Right lobe of liver (tissue), 6 donors: Measurements from ENCODE around the gene SPTBN1. TPM values are rescaled to one million over a fixed set of nuclear protein-coding genes. Genes with fewer than 3 reads are reported as not detected.

Experiments
- ATAC-seq, 4 donors: fragments of 200-7000 bp; cut with Tn5 transposase; one replicate each; pipeline ENCODE4 v1.9.1; 2020; ENCODE audit warnings: mild to moderate bottlenecking in 4 of 4, moderate library complexity in 4 of 4
- DNase-seq, 3 donors: peaks; one replicate each; pipeline ENCODE4 v3.0.0-alpha.2; 2020
- H3K27ac ChIP-seq, 3 donors: fragments of 200-600 bp; one replicate each; pipeline ENCODE4 v1.8.0; 2022
- H3K27me3 ChIP-seq, 2 donors: fragments of 200-600 bp; one replicate each; pipeline ENCODE4 v1.8.0; 2022
- H3K36me3 ChIP-seq, 4 donors: fragments of 200-600 bp; sonication (generic) in 1 of 4; one replicate each; pipeline versions ENCODE4 v1.5.1 to v1.8.0; 2017 to 2022; ENCODE audit warnings: control low read depth in 1 of 4
- H3K4me1 ChIP-seq, 4 donors: fragments of 200-600 bp; sonication (generic) in 1 of 4; one replicate each; pipeline versions ENCODE4 v1.5.1 to v1.8.0; 2017 to 2022; ENCODE audit warnings: control low read depth in 1 of 4
- H3K4me3 ChIP-seq, 3 donors: fragments of 200-600 bp; one replicate each; pipeline ENCODE4 v1.8.0; 2022
- H3K9me3 ChIP-seq, 4 donors: fragments of 200-600 bp; sonication (generic) in 1 of 4; one replicate each; pipeline versions ENCODE4 v1.5.1 to v1.8.0; 2017 to 2022; ENCODE audit warnings: control low read depth in 1 of 4
- POLR2A ChIP-seq: fragments of 450-650 bp; IDR thresholded peaks from one replicate; pipeline ENCODE4 v1.6.1; 2017; ENCODE audit warnings: antibody characterized with exemption, mild to moderate bottlenecking
- WGBS: methylation state at CpG from one replicate; pipeline ENCODE4 v1.1.6; 2018; ENCODE audit warnings: low coverage, low lambda C conversion rate; ENCODE audit not compliant: insufficient coverage; ENCODE audit errors: missing lambda C conversion rate; 5-methylcytosine and 5-hydroxymethylcytosine counted together
- intact Hi-C, 2 donors: fragments of 100-400 bp; cut with DNase I; formaldehyde crosslinking; loops; one replicate each; pipeline versions ENCODE4 v1.11.2 to v1.14.1; 2022
- long read RNA-seq: library from polyadenylated mRNA; unstranded; transcript quantifications from one replicate; pipeline ENCODE4 v2.0.0, GENCODE V29; 2019
- total RNA-seq, 6 experiments: library from RNA; depleted of rRNA in 2 of 6; stranded (reverse); fragments of >200 nt in 2 of 6; fragmentation: NEBNext Ultra II Directional in 3 of 6; extraction: Animal tissue kit (Norgen Biotek cat#: 25700) in 3 of 6; gene quantifications; one replicate each; pipeline versions ENCODE4 v1.1.0 to v1.2.4, GENCODE V29; 2016 to 2023
- TF ChIP-seq, protein P1 (sequence below), 4 donors: fragments of 200-600 bp in 3 of 4; fragments of 450-650 bp in 1 of 4; IDR thresholded peaks; one replicate each; pipeline versions ENCODE4 v1.5.1 to v1.8.0; 2016 to 2022; ENCODE audit warnings: antibody characterized with exemption in 4 of 4, mild to moderate bottlenecking in 2 of 4
- donor health status: DM: no; HTN: yes; CAD: no.
- donor health status: DM: no; HTN: no; CAD: no.
- donor health status: DM: no; HTN: no; CAD: no.
- donor health status: DM: no; HTN: yes; CAD: no.
- donor health status: DM: no; HTN: yes; CAD: no.

The SPTBN1 gene
- 100 to 1,000 TPM; 107 to 315 (median 227) TPM for total RNA-seq
- long read RNA-seq, partial matches to known transcripts = 13 of 14 reads
- long read RNA-seq, other reads (novel, unspliced or antisense) = 0 of 14 reads

DNA sequence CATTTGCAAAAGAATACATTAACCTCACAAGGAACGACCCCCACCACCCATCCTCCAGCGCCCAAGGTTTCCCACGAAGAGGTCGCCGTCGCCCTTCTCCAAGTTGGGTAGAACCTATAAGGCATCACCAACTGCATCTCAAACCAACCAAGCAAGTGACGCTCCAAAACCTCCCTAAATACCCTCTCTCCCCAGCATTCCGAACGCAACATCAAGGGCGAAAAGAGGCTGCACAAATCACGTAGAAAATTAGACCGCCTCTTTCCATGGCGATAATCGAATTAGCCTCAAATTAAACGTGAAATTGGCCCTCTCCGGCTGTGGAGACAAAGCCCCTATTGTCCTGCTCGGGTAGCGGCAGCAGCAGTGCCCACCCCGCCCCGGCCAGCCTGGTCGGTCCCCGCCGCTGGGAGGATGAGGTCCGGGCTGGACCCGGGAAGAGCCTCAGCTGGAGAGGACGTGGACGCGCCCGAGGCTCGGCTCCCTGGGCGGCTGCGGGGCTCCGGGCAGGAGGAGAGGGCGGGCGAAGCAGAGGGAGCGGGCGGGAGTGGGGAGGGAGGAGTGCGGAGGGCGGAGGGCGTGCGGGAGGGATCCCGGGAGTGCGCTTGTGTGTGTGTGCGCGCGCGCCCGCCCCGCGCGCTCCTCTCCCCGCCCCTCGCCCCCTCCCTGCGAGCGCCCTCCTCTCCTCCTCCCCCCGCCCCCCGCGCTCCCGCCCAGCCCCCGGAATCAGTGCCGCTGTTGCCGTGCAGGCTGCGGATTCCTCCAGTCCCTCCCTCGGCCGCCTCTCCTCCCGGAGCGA, at the start of gene SPTBN1:
Gene SPTBN1 (plus strand): TSS at position 765 of the 799 bp plus-strand sequence. CDS start 70,092 bp downstream, outside the sequence.
- Histone ChIP-seq H3K4me1 (peaks cover 0 to 9% (median under 1%) of the 10 kb centered on the region in 4 donors), H3K9me3 (no peaks in the 10 kb centered on the region), H3K27me3 (no peaks in the 10 kb centered on the region), H3K27ac (peak within 1 kb of the TSS; percentile 80 to 90 (median 87)), H3K4me3 (peak within 1 kb of the TSS; percentile 65 to 77 (median 71)), H3K36me3 (no peaks in the 10 kb centered on the region)
- DNase-seq (peak; percentile 93 to 94 (median 94)), ATAC-seq (peak; percentile 94 to 99 (median 96))
- intact Hi-C loops = no loop called here
- TF ChIP-seq POLR2A = peak; percentile 60
- TF ChIP-seq, protein P1, sequence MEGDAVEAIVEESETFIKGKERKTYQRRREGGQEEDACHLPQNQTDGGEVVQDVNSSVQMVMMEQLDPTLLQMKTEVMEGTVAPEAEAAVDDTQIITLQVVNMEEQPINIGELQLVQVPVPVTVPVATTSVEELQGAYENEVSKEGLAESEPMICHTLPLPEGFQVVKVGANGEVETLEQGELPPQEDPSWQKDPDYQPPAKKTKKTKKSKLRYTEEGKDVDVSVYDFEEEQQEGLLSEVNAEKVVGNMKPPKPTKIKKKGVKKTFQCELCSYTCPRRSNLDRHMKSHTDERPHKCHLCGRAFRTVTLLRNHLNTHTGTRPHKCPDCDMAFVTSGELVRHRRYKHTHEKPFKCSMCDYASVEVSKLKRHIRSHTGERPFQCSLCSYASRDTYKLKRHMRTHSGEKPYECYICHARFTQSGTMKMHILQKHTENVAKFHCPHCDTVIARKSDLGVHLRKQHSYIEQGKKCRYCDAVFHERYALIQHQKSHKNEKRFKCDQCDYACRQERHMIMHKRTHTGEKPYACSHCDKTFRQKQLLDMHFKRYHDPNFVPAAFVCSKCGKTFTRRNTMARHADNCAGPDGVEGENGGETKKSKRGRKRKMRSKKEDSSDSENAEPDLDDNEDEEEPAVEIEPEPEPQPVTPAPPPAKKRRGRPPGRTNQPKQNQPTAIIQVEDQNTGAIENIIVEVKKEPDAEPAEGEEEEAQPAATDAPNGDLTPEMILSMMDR (IDR thresholded peaks at IDR 0.05) = no peak
- 0% methylated on average over 21 of the region's 67 CpGs for WGBS

DNA sequence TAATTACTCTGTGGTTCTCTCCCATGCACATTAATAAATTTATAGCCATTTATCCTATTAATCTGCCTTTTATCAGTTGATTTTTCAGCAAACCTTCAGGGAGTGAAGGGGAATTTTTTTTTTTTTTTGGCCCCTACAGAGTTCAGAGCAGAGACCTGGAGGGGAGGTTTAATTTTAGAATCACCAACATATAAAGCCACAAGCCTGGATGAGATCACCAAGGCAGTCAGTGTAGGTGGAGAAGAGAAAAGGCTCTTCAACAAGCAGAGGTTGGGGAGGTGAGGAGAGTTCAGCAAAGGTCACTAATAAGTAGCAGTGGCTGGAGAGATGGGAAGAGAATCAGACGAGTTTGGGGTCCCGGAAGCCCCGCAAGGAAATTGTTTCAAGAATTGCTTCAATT, 48.4 kb upstream of the SPTBN1 start:
- no peak overlapping the region for H3K27ac ChIP-seq
- H3K9me3 ChIP-seq = no peaks in the 10 kb centered on the region
- TF ChIP-seq, protein P1 (IDR thresholded peaks at IDR 0.05) = no peak
- no peak for TF ChIP-seq POLR2A
- no peak overlapping the region for H3K4me3 ChIP-seq
- 66% methylated on average over 3 of the region's 3 CpGs for WGBS
- intact Hi-C loops = no loop called here
- H3K4me1 ChIP-seq = no peaks in the 10 kb centered on the region
- DNase-seq (no peak), ATAC-seq (no peak)
- no peaks in the 10 kb centered on the region for H3K36me3 ChIP-seq
- H3K27me3 ChIP-seq = no peaks in the 10 kb centered on the region

DNA sequence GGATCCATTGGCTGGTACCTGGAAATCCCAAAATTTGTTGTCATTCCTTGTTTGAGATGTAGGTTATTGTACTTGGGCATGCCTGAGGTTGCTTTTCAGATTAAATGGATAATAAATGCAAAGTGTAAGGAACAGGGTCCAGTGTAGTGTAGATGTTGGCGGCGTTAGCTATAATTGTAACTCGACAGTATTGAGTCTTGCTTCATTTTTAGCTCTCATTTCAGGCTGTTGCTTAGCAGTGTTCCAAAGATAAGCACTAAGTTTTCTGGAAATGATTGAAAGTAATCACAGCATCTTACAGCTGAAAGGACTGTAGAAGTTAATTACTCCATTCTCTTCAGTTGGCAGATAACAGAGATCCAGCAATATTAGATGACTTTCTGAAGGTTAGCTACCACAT, 47.8 kb upstream of the SPTBN1 start:
- TF ChIP-seq, protein P1 (IDR thresholded peaks at IDR 0.05) = no peak
- no peak for TF ChIP-seq POLR2A
- intact Hi-C loops = no loop called here
- Histone ChIP-seq H3K27me3 (no peaks in the 10 kb centered on the region), H3K4me1 (no peaks in the 10 kb centered on the region), H3K27ac (no peak overlapping the region), H3K9me3 (no peaks in the 10 kb centered on the region), H3K4me3 (no peak overlapping the region), H3K36me3 (no peaks in the 10 kb centered on the region)
- 85% methylated on average over 3 of the region's 3 CpGs for WGBS
- ATAC-seq (no peak), DNase-seq (no peak)

DNA sequence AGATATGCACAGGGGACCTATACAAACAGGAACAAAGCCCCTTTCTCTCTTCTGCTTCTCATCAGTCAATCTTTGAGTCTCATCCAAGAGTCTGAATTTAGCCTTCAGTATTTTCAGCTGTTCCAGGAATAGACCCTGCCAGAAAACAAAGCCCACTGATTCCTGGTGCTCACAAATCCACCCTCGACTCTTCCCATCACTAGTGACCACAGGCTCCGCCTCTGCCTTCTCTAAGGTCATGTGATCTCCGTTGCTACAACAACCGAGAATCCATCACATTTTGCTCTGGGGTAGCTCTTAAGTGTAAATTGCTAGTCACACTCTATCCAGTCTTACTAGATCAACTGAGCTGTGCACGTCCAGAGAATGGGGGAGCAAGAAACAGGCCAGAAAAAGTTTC, 46.4 kb upstream of the SPTBN1 start:
- intact Hi-C loops = no loop called here
- no peak for TF ChIP-seq POLR2A
- TF ChIP-seq, protein P1 (IDR thresholded peaks at IDR 0.05) = no peak

More for the DNA sequence above, 46.4 kb upstream of the SPTBN1 start:
- H3K9me3 ChIP-seq = no peaks in the 10 kb centered on the region
- H3K27ac ChIP-seq = no peak overlapping the region
- no peaks in the 10 kb centered on the region for H3K4me1 ChIP-seq
- ATAC-seq (no peak), DNase-seq (no peak)
- WGBS = 69% methylated on average over 5 of the region's 5 CpGs
- no peaks in the 10 kb centered on the region for H3K27me3 ChIP-seq
- no peaks in the 10 kb centered on the region for H3K36me3 ChIP-seq
- no peak overlapping the region for H3K4me3 ChIP-seq
